Embryonic facial prominence (tissue), 1 donor: ENCODE measurements around the gene STXBP1.

Source experiments
- DNase-seq: peaks from one replicate; pipeline ENCODE4 v3.0.0-alpha.2; 2016; ENCODE audit errors: extremely low spot score

STXBP1 gene

DNA sequence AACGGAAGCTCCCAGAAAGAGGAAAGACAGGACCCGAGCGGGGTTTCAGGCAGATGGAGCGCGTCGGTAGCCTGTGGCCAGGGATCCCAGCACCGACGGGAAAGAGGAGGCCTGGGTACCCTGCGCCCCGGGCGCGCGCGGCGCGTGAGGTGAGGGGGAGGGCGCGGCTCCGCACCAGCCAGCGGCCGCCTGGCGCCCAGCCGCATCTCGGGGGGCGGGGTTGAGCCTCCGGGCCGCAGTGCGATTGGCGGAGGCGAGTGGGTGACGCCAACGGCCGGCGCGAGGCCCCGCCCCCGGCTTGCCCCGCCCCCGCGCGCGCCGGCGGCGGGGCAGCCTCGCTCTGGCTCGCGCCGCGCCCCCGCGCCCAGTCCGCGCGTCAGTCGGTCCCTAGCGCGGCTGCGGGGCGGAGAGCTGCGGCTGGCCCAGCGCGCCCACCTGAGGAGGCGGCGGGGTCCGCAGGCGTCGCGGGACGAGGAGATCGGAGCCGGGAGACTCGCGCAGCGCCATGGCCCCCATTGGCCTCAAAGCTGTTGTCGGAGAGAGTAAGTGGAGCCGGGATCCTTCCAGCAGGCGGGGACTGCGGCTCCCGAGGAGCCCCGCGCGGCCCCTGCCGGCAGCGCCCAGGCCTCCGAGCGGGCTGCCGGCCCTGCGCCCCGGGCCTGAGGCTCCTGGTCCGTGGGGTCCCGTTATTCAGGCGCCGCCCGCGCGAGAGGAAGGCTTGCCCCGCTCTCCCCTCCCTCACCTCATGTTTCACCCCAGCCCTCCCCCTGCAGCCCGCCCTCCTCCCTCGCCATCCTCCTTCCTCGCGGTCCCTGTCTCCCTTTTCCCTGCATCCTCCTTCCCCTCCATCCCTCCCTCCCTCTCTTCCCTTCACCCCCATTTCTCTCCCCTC lies at the start of gene STXBP1:
STXBP1 (plus strand) TSS at position 379 of the 892 bp plus-strand sequence; CDS start at position 506, 127 bp downstream.
- DNase-seq = peak; percentile 71

- DNase-seq = no peak
Measured at GRCh38 chr9:127562279-127562796, 49.7 kb upstream of the STXBP1 start.

GRCh38 chr9:127562841-127563401 lies 49.2 kb upstream of the STXBP1 start:
- DNase-seq = no peak

DNA sequence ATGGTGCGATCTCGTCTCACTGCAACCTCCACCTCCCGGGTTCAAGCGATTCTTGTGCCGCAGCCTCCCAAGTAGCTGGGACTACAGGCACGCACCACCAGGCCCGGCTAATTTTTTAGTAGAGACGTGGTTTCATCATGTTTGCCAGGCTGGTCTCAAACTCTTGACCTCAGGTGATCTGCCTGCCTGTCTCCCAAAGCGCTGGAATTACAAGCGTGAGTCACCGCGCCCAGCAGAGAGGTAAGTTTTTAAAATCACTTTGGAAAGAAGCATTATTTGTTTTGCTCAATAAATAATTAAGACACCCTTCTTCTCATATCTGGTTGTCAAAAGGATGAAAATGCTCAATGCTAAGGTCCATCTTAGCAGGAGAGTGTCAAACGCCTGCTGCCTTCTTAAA lies 48.5 kb upstream of the STXBP1 start:
- DNase-seq = no peak

DNA sequence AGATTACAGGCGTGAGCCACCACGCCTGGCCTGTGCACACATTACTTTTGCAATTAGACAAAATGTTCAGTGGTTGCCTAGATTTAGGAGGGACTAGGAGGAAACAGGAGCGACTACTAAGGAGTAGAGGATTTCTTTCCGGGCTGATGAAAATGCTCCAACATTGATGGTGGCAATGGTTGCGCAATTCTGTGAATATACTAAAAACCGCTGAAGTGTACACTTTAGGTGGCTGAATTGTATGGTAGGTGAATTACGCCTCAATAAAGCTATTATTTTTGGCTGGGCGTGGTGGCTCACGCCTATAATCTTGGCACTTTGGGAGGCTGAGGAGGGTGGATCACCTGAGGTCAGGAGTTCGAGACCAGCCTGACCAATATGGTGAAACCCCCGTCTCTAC lies 46.8 kb upstream of the STXBP1 start:
- DNase-seq = no peak

- DNase-seq = no peak
Measured at GRCh38 chr9:127566351-127567001, 45.6 kb upstream of the STXBP1 start.

- DNase-seq = no peak
Measured at GRCh38 chr9:127567035-127567729, 44.9 kb upstream of the STXBP1 start.

DNA sequence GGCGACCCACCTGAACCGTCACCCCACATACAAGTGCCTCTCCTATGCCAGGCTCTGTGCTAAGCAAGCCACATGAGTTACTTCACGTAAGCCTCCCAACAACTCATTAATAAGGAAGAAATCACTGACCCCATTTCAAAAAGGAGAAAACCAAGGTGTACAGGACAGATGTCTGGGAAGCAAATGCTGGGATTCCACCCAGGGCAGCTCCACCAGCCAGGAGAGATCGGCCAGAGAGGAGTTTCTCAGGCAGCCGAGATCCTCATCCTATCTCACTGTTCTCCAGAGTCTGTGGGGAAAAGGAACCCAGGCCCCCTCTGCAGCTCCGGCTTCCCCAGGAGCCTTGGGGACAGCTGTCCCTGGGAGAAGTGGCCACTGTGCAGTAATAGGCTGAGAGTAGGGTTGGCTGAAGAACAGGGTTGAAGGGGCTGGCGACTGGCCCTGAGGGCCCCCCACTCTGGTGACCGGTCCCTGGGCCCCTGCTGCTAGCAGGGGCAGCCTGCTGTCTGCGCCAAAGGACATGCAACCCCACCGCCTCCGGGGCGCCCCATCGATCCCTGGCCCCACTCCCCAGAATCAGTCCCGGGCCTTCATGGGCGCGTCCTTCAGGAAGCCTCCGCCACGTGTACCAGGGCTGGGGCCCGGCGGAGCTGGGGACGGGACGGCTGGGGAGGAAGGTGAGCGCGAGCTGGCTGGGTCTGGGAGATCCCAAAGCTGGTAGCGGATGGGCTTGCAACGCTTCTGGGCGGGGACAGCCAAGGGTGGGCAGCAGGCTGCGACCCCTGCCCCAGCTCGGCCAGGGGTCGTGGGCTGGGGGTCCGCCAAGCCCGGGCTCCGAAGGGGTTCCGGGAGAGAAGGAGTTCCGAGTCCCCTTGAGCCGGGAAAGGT lies 44.1 kb upstream of the STXBP1 start:
- DNase-seq = no peak

GRCh38 chr9:127568618-127568970 lies 43.5 kb upstream of the STXBP1 start:
- no peak for DNase-seq

DNA sequence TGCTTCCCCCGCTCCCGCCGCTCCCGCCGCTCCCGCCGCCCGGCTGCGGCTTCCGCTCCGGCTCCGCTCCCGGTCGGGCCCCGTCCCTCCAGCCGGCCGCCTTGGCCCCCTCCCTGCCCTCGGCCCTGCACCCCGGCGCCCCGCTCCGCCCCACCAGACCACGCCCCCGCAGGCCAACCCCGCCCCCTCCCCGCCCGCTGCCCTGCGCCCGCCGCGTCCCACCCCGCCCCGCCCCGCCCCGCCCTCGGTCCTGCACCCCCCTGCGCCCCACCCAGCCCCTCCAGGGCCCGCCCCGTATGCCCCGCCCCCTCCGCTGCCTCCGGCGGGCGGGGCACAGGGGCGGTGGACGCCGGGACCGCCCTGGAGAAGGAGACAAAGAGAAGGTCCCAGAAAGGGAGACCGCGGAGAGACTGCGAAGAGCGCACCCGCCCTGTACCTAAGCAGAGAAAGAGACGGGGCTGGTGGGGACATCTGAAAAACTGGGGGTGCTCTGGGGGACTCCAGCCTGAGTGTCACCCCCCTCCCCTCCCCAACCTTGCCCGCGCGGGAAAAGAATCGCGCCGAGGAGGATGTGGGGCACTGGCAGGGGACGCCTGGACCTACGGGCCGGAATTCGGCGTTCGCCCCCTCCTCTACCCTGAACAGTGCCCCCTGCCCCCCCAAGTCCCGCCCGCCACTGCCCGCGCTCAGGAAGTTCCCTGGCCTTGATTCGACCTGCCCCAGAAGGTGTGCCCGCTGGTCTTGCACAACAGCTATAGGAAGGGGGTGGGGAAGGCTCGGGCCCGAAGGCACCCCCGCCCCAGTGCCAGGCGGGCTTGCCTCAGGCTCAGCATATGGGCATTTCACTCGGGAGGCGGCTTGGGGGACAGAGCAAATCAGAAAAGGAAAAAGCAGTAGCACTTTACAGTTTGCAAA lies 42.8 kb upstream of the STXBP1 start:
- DNase-seq = peak; percentile 77

DNA sequence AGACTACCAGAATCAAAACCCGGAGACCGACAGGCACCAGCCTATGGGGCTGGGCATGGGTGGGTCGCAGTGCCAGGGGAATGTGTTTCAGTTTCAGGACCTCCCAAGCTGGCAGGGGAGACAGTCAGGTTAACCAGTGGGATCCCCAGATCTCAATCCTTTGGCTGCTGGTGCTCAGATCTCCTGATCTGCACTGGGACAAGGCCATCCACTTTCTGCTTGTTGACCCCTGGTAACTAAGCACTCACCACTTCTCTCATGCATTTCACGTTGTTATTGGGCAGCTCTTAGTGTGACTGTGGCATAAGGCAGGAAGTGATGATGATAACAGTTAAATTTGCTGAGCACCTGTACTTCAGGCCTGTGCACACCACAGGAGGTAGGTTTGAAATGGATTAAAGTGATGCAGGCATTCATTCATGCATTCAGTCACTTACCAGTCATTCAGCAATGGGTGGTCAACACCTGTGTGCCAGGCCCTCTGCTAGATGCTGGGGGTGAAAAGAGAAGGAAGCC lies 42.1 kb upstream of the STXBP1 start:
- DNase-seq = no peak

DNA sequence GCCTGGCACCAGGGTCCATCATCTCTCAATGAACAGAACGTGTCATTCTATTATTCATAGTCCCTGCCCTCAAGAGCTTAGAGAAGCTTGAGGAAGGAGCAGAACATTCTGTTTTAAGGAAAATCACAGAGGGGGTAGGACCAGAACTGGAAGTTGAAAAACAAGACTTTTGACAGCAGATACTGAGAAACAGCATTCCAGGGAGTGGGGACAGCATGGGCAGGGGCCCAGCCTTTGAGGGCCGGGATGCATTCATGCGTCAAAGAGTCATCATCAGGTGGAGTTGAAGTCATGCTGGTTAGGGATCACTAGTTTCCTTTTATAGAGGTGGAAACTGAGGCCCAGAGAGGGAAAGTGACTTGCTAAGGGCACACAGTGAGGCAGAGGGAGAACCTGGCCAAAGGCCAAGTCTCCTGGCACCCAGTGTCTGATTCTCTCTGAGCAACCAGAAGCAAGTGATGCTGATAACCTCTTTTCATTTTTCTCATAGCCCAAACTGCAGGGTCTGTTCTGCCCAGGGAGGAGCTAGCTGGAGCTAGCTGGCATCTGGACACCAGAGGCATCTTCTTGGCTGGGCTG lies 41.5 kb upstream of the STXBP1 start:
- no peak for DNase-seq

- DNase-seq = no peak
Measured at GRCh38 chr9:127571971-127572370, 40.1 kb upstream of the STXBP1 start.

- DNase-seq = no peak
Measured at GRCh38 chr9:127572961-127573721, 38.9 kb upstream of the STXBP1 start.

DNA sequence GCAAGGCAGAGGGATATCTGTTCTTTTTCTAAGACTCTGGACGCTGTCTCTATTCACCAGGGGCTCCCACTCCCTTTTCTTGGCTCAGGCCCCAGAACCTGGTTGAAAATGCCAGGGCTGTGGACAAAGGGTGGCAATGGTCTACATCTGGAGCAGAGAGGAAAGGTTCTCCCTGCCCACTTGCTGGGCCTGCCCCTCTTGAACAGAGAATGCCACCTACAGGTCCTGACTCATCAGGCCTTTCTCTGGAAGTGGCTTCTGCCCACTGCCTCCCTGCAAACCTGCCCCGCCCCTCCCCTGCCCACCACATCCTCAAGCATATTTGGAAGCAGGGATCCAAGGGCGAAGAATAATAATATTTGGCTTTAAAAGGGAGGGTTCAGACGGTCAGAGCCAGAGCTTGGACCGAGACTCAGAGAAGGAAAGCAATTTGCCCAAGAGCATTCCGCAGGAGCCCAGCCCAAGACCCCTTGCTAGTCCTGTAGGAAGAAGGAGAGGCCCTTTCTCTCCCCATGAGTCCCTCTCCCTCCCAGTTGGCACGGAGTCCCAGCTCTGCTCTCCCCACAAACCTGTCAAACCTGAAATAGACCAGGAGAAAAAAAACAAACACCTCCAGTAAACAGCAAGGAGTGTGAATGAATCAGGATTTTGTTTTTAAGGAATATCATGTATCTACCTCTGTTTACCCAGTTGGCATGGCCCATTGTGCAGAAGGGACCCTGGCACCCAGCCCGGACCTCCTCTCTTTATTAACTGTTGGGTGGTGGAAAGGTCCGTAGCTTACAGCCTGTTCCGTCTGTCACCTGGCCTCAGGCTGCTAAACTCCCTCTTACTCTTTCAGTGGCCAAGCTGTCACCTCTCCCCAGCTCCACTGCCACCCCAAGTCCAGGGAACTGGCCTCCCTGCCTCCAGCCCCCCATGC lies 37.7 kb upstream of the STXBP1 start:
- DNase-seq = no peak

GRCh38 chr9:127575875-127576778 lies 36.0 kb upstream of the STXBP1 start:
- DNase-seq = no peak
